HCT116 (cell line): Measurements from ENCODE around the gene ZNF592. TPM values are rescaled to one million over a fixed set of nuclear protein-coding genes. Genes with fewer than 3 reads are reported as not detected.

Experiments
- ATAC-seq: fragments of 200-7000 bp; cut with Tn5 transposase; 2 replicates; pipeline ENCODE4 v1.9.1; 2020; ENCODE audit warnings: mild to moderate bottlenecking, moderate library complexity
- BruUV-seq: library from RNA; stranded (reverse); fragments of 400-500 nt; replicated peaks from 2 replicates; lab custom pipeline; 2021; lab: Mats Ljungman, UMichigan
- CTCF ChIA-PET: fragments of 300-600 bp; sonication (Branson Sonifier 250); formaldehyde crosslinking; loops from one replicate; lab custom pipeline; 2021; ENCODE audit warnings: antibody characterized with exemption; lab: Charles Lee
- POLR2A ChIA-PET: fragments of 300-600, 350-600 bp; sonication (Branson Sonifier 250); formaldehyde crosslinking; loops from one replicate; lab custom pipeline; 2021; ENCODE audit warnings: antibody characterized with exemption; lab: Charles Lee
- RAD21 ChIA-PET, 2 experiments: fragments of 300-600 bp; sonication (Branson Sonifier 250); formaldehyde crosslinking; loops; one replicate each; lab custom pipeline; 2023; ENCODE audit warnings: low total read pairs in 2 of 2; ENCODE audit not compliant: uncharacterized antibody in 2 of 2, unreplicated experiment in 2 of 2, low non-redundant PET in 1 of 2; lab: Charles Lee
- DNase-seq: peaks from one replicate; pipeline ENCODE4 v3.0.0-alpha.2; 2010; ENCODE audit warnings: low read depth, low spot score
- H2AFZ ChIP-seq: fragments of 200-600 bp; shearing (Covaris generic), sonication (generic); 2 replicates; pipeline ENCODE4 v1.6.1; 2017; ENCODE audit warnings: low read depth, mixed run types, mixed read lengths, antibody characterized with exemption, low read length; ENCODE audit not compliant: poor library complexity, severe bottlenecking
- H3K27ac ChIP-seq: 2 replicates; pipeline ENCODE4 v1.5.1; 2012; ENCODE audit warnings: low read depth, low read length
- H3K27me3 ChIP-seq: fragments of 200-600 bp; sonication (generic); 2 replicates; pipeline ENCODE4 v1.6.1; 2016; ENCODE audit warnings: mixed run types, low read length, mixed read lengths; ENCODE audit not compliant: insufficient read depth
- H3K36me3 ChIP-seq, 2 experiments: fragments of 200-500 bp in 1 of 2; fragments of 200-600 bp in 1 of 2; sonication (Bioruptor generic) in 1 of 2; sonication (generic) in 1 of 2; 2 replicates each; pipeline versions ENCODE4 v1.5.1 to v1.6.1; 2014 to 2016; ENCODE audit warnings: low read length in 2 of 2, inconsistent platforms in 1 of 2, mixed read lengths in 1 of 2, mixed run types in 1 of 2; ENCODE audit not compliant: insufficient read depth in 2 of 2, control insufficient read depth in 1 of 2
- H3K4me1 ChIP-seq, 2 experiments: fragments of 200-600 bp in 1 of 2; sonication (generic) in 1 of 2; 2 replicates each; pipeline versions ENCODE4 v1.5.1 to v1.6.1; 2012 to 2017; ENCODE audit warnings: low read length in 2 of 2, inconsistent platforms in 1 of 2, mild to moderate bottlenecking in 1 of 2, mixed read lengths in 1 of 2, mixed run types in 1 of 2, moderate library complexity in 1 of 2; ENCODE audit not compliant: insufficient read depth in 2 of 2, control insufficient read depth in 1 of 2
- H3K4me2 ChIP-seq: fragments of 200-600 bp; sonication (generic); 2 replicates; pipeline ENCODE4 v1.6.1; 2017; ENCODE audit warnings: mixed run types, low read length, mixed read lengths
- H3K4me3 ChIP-seq, 2 experiments: fragments of 200-600 bp in 1 of 2; sonication (generic) in 1 of 2; replicated peaks in 1 of 2; 2 replicates each; pipeline ENCODE4 v1.5.1; 2011 to 2016; ENCODE audit warnings: low read length in 2 of 2, control low read depth in 1 of 2, low read depth in 1 of 2, mild to moderate bottlenecking in 1 of 2, mixed read lengths in 1 of 2, mixed run types in 1 of 2
- H3K79me2 ChIP-seq: fragments of 200-600 bp; sonication (generic); 2 replicates; pipeline ENCODE4 v1.6.1; 2017; ENCODE audit warnings: mild to moderate bottlenecking, mixed run types, low read length, moderate library complexity, mixed read lengths; ENCODE audit not compliant: insufficient read depth
- H3K9ac ChIP-seq: fragments of 200-600 bp; sonication (generic); 2 replicates; pipeline ENCODE4 v1.6.1; 2016; ENCODE audit warnings: low read length, mixed read lengths
- H3K9me2 ChIP-seq: fragments of 200-600 bp; sonication (generic), shearing (Covaris generic); 2 replicates; pipeline ENCODE4 v1.6.1; 2017; ENCODE audit warnings: mixed run types, mild to moderate bottlenecking, moderate library complexity; ENCODE audit not compliant: insufficient read depth
- H3K9me3 ChIP-seq, 2 experiments: fragments of 200-500 bp in 1 of 2; fragments of 200-600 bp in 1 of 2; sonication (Bioruptor generic) in 1 of 2; sonication (generic) in 1 of 2; 2 replicates each; pipeline ENCODE4 v1.6.1; 2014 to 2017; ENCODE audit warnings: low read length in 2 of 2, mixed read lengths in 2 of 2, inconsistent platforms in 1 of 2, low read depth in 1 of 2, mild to moderate bottlenecking in 1 of 2, mixed run types in 1 of 2, moderate library complexity in 1 of 2; ENCODE audit not compliant: control insufficient read depth in 1 of 2, insufficient read depth in 1 of 2
- H4K20me1 ChIP-seq: fragments of 200-600 bp; sonication (generic), shearing (Covaris generic); 2 replicates; pipeline ENCODE4 v1.6.1; 2017; ENCODE audit warnings: mixed run types, mild to moderate bottlenecking, moderate library complexity; ENCODE audit not compliant: insufficient read depth
- ATF3 ChIP-seq: IDR thresholded peaks from 2 replicates; pipeline ENCODE4 v1.6.1; 2012
- CBX3 ChIP-seq: IDR thresholded peaks from 2 replicates; pipeline ENCODE4 v1.6.1; 2012; ENCODE audit warnings: low read depth
- ELF1 ChIP-seq: IDR thresholded peaks from 2 replicates; pipeline ENCODE4 v1.6.1; 2012; ENCODE audit warnings: low read depth, borderline replicate concordance
- EZH2phosphoT487 ChIP-seq: fragments of 200-600 bp; IDR thresholded peaks from 2 replicates; pipeline ENCODE4 v1.6.1; 2018; ENCODE audit warnings: antibody characterized with exemption, borderline replicate concordance
- JUND ChIP-seq: IDR thresholded peaks from 2 replicates; pipeline ENCODE4 v1.6.1; 2012
- MAX ChIP-seq: IDR thresholded peaks from 2 replicates; pipeline ENCODE4 v1.6.1; 2012
- POLR2AphosphoS5 ChIP-seq: IDR thresholded peaks from 2 replicates; pipeline ENCODE4 v1.6.1; 2011; ENCODE audit warnings: mild to moderate bottlenecking, low read depth, low read length, moderate library complexity
- SP1 ChIP-seq: IDR thresholded peaks from 2 replicates; pipeline ENCODE4 v1.6.1; 2012; ENCODE audit warnings: low read depth
- TCF7L2 ChIP-seq: IDR thresholded peaks from 2 replicates; pipeline ENCODE4 v1.7.0; 2011; ENCODE audit warnings: borderline replicate concordance, inconsistent platforms; ENCODE audit not compliant: insufficient read depth, insufficient read length; ENCODE audit errors: extremely low read depth
- ZBTB33 ChIP-seq: IDR thresholded peaks from 2 replicates; pipeline ENCODE4 v1.6.1; 2011; ENCODE audit warnings: mild to moderate bottlenecking, low read length, moderate library complexity; ENCODE audit not compliant: insufficient replicate concordance; ENCODE audit errors: extremely low read depth
- ZNF274 ChIP-seq: fragments of 200-500 bp; sonication (Bioruptor generic); IDR thresholded peaks from 2 replicates; pipeline ENCODE4 v1.6.1; 2014; ENCODE audit warnings: mild to moderate bottlenecking, low read depth, low read length, inconsistent platforms
- intact Hi-C: fragments of 100-400 bp; cut with micrococcal nuclease; formaldehyde crosslinking; loops from 2 replicates; pipeline ENCODE4 v1.10.0; 2022
- total RNA-seq: library from RNA; stranded (reverse); gene quantifications from one replicate; pipeline ENCODE4 v1.2.1, GENCODE V29; 2021; ENCODE audit not compliant: unreplicated experiment
- TF ChIP-seq, protein P1 (sequence below), 3 experiments: fragments of 200-600 bp in 1 of 3; sonication (generic) in 1 of 3; IDR thresholded peaks in 2 of 3; conservative IDR thresholded peaks in 1 of 3; 2 replicates each; pipeline ENCODE4 v1.5.1; 2012 to 2017; ENCODE audit warnings: low read depth in 2 of 3, low read length in 2 of 3, antibody characterized with exemption in 1 of 3, borderline replicate concordance in 1 of 3, control low read depth in 1 of 3, mild to moderate bottlenecking in 1 of 3, mixed read lengths in 1 of 3, mixed run types in 1 of 3, moderate library complexity in 1 of 3; ENCODE audit not compliant: insufficient read depth in 1 of 3

Gene ZNF592
- total RNA-seq, 1 experiment from 2014 or later, result 26.4 TPM

- intact Hi-C loops, result no loop called here
- BruUV-seq, result no TSS peak
- DNase-seq (no peak), ATAC-seq (no peak)
- Histone ChIP-seq H3K9me3 (no peaks in the 10 kb centered on the region), H3K9me2 (no peaks in the 10 kb centered on the region), H3K79me2 (no peaks in the 10 kb centered on the region), H3K9ac (no peak overlapping the region), H4K20me1 (no peaks in the 10 kb centered on the region), H3K27ac (no peak overlapping the region), H3K27me3 (no peaks in the 10 kb centered on the region), H2AFZ (no peak overlapping the region), H3K4me3 (no peak overlapping the region), H3K4me1 (peaks cover 0 to 16% of the 10 kb centered on the region in 2 experiments; a peak in 3 of 4 replicates), H3K4me2 (no peak overlapping the region), H3K36me3 (no peaks in the 10 kb centered on the region)
- ChIA-PET RAD21 (no interaction called here), CTCF (interaction anchor here (1.5 kb wide), 1 partner anchor 47 kb away, joined by 4 read pairs; no protein-coding TSS in a partner anchor), POLR2A (no interaction called here)
- TF ChIP-seq ZNF274, result no peak
- TF ChIP-seq EZH2phosphoT487, result no peak
- TF ChIP-seq MAX, result no peak
- no peak for TF ChIP-seq ZBTB33
- TF ChIP-seq ATF3, result no peak
- no peak for TF ChIP-seq ELF1
- no peak for TF ChIP-seq SP1
- TF ChIP-seq TCF7L2, result no peak
- TF ChIP-seq JUND, result no peak
- TF ChIP-seq CBX3, result no peak
- TF ChIP-seq, protein P1, sequence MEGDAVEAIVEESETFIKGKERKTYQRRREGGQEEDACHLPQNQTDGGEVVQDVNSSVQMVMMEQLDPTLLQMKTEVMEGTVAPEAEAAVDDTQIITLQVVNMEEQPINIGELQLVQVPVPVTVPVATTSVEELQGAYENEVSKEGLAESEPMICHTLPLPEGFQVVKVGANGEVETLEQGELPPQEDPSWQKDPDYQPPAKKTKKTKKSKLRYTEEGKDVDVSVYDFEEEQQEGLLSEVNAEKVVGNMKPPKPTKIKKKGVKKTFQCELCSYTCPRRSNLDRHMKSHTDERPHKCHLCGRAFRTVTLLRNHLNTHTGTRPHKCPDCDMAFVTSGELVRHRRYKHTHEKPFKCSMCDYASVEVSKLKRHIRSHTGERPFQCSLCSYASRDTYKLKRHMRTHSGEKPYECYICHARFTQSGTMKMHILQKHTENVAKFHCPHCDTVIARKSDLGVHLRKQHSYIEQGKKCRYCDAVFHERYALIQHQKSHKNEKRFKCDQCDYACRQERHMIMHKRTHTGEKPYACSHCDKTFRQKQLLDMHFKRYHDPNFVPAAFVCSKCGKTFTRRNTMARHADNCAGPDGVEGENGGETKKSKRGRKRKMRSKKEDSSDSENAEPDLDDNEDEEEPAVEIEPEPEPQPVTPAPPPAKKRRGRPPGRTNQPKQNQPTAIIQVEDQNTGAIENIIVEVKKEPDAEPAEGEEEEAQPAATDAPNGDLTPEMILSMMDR (IDR thresholded peaks at IDR 0.05 in 2 of 3, conservative IDR thresholded peaks at IDR 0.05 in 1 of 3; ENCODE audit: borderline replicate concordance in 1 of 3, insufficient read depth in 1 of 3, low read depth in 2 of 3, low read length in 2 of 3), result no peak
- TF ChIP-seq POLR2AphosphoS5, result no peak
Measured at GRCh38 chr15:84831028-84831427, 82.6 kb downstream of the ZNF592 start.
